Loucy (cell line): Measurements from ENCODE around the gene PTRHD1.

Experiments
- CTCF ChIP-seq: fragments of 200-600 bp; sonication (generic); conservative IDR thresholded peaks from 2 replicates; pipeline ENCODE4 v1.5.1; 2014; ENCODE audit warnings: mild to moderate bottlenecking, antibody characterized with exemption, low read length
- EZH2phosphoT487 ChIP-seq: fragments of 200-600 bp; IDR thresholded peaks from 2 replicates; pipeline ENCODE4 v1.6.1; 2018; ENCODE audit warnings: antibody characterized with exemption, mild to moderate bottlenecking, moderate library complexity, borderline replicate concordance

GRCh38 chr2:24834733-24835395 is 41.7 kb upstream of the PTRHD1 start:
- no peak for TF ChIP-seq CTCF
- TF ChIP-seq EZH2phosphoT487, result no peak
